ENCODE data around the gene MIB2.

Gene MIB2

DNA sequence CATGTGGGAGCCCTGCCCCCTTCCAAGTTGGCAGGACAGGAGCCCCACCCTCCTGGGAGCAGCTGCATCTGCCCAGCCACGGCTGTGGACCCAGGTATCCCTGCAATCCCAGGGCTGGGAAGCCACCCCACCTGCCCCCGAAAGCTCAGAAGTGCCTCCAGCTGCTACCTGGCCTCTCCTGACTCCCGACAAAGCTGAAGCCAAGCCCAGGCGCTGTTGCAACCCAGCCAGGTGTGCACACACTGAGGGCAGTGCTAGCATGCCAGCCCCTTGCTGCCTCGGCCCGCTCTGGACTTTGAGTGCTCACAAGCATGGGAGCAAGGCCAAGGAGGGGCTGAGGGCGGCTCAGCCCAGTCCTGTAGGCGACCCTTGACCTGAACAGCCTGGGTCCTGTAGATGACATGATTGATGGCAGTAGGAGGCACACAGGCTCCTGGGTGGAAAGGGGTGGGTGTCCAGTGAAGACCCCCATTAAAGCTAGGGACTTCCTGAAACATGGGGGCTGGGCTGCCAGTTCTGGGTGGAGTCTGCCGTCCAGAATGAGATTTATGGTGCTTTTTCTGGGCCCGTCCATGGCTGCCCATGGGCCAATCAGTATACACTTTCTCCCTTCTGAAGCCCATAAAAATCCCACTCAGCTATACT lies 37.8 kb upstream of the MIB2 start:
- no peak overlapping the region for H3K4me3 ChIP-seq (ENCODE audit: low read depth, low read length)
- DNase-seq (ENCODE audit: low read depth), result no peak
- no peak for TF ChIP-seq CTCF (IDR thresholded peaks at IDR 0.05; ENCODE audit: insufficient read depth, low read depth, low read length, missing control alignments)

DNA sequence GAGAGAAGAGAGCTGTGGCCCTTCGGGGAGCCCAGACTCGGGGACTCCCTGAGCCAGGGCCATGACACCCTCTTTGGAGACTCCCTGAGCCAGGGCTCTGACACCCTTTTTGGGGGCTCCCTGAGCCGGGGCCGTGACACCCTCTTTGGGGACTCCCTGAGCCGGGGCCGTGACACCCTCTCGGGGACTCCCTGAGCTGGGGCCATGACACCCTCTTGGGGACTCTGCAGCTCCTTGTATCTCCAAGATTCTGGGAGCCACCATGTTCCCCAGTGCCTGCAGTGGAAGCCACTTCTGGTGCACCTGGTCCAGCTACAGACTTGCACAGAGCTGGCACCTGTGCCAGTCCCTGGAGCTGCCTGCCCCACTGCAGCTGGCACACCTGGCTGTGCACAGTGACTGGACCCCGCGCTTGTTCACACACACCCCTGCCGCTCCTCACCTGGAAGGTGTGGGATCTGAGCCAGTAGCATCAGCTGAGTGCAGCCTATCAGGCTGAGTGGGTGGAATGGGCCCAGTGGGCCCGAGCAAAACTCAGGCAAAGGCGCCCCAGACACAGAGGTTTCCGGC lies 36.8 kb upstream of the MIB2 start:
- no peak for TF ChIP-seq CTCF (IDR thresholded peaks at IDR 0.05; ENCODE audit: insufficient read depth, low read depth, low read length, missing control alignments)
- no peak overlapping the region for H3K4me3 ChIP-seq (ENCODE audit: low read depth, low read length)
- no peak for DNase-seq (ENCODE audit: low read depth)

- no peak overlapping the region for H3K4me3 ChIP-seq (ENCODE audit: low read depth, low read length)
- no peak for TF ChIP-seq CTCF (IDR thresholded peaks at IDR 0.05; ENCODE audit: insufficient read depth, low read depth, low read length, missing control alignments)
- no peak for DNase-seq (ENCODE audit: low read depth)
Measured at GRCh38 chr1:1582585-1583346, 32.5 kb upstream of the MIB2 start.

- no peak for TF ChIP-seq CTCF (IDR thresholded peaks at IDR 0.05; ENCODE audit: insufficient read depth, low read depth, low read length, missing control alignments)
- DNase-seq (ENCODE audit: low read depth), result no peak
- H3K4me3 ChIP-seq (ENCODE audit: low read depth, low read length), result no peak overlapping the region
Measured at GRCh38 chr1:1583347-1584010, 31.8 kb upstream of the MIB2 start.

GRCh38 chr1:1591452-1591851 lies 23.8 kb upstream of the MIB2 start:
- no peak overlapping the region for H3K4me3 ChIP-seq (ENCODE audit: low read depth, low read length)
- no peak for TF ChIP-seq CTCF (IDR thresholded peaks at IDR 0.05; ENCODE audit: insufficient read depth, low read depth, low read length, missing control alignments)
- no peak for DNase-seq (ENCODE audit: low read depth)

DNA sequence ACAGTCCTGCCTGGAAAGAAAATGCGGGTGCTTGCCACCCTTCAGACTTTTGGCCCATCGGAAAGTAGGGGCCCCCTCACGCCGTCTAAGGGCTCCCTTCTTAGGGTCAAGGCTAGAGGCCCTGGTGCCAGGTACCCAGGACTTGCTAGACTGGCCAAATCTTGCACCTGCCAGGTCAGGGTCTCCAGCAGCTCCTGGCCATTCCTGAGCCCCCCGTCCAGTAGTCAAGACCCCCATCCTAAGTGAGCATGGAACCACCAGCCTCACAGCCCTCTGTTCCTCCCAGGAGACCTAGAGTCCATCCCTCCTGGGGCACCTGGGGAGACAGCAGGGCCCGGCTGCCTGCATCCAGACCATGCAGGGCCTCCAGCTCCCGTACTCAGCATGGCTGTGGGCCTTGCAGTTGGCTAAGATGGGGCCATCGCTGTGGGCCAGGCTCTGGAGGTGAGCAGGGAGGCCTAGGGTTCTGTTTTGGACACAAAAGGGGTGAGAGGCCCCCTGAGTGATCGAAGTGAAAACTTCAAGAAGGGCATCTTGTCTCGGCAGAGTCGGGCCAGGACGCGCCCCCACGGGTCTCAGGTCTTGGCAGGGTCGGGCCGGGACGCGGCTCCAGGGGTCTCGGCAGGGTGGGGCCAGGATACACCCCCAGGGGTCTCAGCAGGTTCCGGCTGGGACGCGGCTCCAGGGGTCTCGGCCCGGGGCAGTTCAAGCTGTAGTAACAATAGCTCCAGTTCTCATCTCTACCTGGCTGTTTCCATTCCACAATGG lies 21.3 kb upstream of the MIB2 start:
- no peak overlapping the region for H3K4me3 ChIP-seq (ENCODE audit: low read depth, low read length)
- TF ChIP-seq CTCF (IDR thresholded peaks at IDR 0.05; ENCODE audit: insufficient read depth, low read depth, low read length, missing control alignments), result no peak
- no peak for DNase-seq (ENCODE audit: low read depth)

Measured in GM12865 (cell line).